Osteoblast (primary cell): Measurements from ENCODE around the gene GLDN. TPM values are rescaled to one million over a fixed set of nuclear protein-coding genes. Genes with fewer than 3 reads are reported as not detected.

Experiments
- DNase-seq: peaks from one replicate; pipeline ENCODE4 v3.0.0; 2011; ENCODE audit warnings: low spot score, mixed read lengths; ENCODE audit not compliant: insufficient read length; ENCODE audit errors: missing footprints
- H2AFZ ChIP-seq: 2 replicates; pipeline ENCODE4 v1.6.0; 2011; ENCODE audit warnings: mild to moderate bottlenecking, low read length
- H3K27ac ChIP-seq: 2 replicates; pipeline ENCODE4 v1.5.1; 2011; ENCODE audit warnings: mild to moderate bottlenecking, low read depth, low read length, moderate library complexity
- H3K27me3 ChIP-seq: 2 replicates; pipeline ENCODE4 v1.6.0; 2012; ENCODE audit warnings: mild to moderate bottlenecking, control low read depth, inconsistent platforms, low read length, moderate library complexity; ENCODE audit not compliant: insufficient read depth
- H3K36me3 ChIP-seq: 2 replicates; pipeline ENCODE4 v1.5.1; 2011; ENCODE audit warnings: mild to moderate bottlenecking, low read length, control low read depth, moderate library complexity; ENCODE audit not compliant: insufficient read depth
- H3K4me1 ChIP-seq: 2 replicates; pipeline ENCODE4 v1.5.1; 2011; ENCODE audit warnings: mild to moderate bottlenecking, low read length, control low read depth, moderate library complexity; ENCODE audit not compliant: insufficient read depth
- H3K4me2 ChIP-seq: 2 replicates; pipeline ENCODE4 v1.6.0; 2011; ENCODE audit warnings: mild to moderate bottlenecking, low read length; ENCODE audit not compliant: insufficient read depth
- H3K4me3 ChIP-seq: fragments of 200-600 bp; sonication (generic); 3 replicates; pipeline ENCODE4 v1.5.1; 2012; ENCODE audit warnings: mild to moderate bottlenecking, low read length, inconsistent platforms; ENCODE audit not compliant: insufficient read depth
- H3K79me2 ChIP-seq: 2 replicates; pipeline ENCODE4 v1.6.0; 2012; ENCODE audit warnings: mild to moderate bottlenecking, low read length, control low read depth, inconsistent platforms; ENCODE audit not compliant: insufficient read depth
- H3K9me3 ChIP-seq: 2 replicates; pipeline ENCODE4 v1.5.1; 2011; ENCODE audit warnings: low read depth, low read length, control low read depth
- H4K20me1 ChIP-seq: 2 replicates; pipeline ENCODE4 v1.6.0; 2012; ENCODE audit warnings: mild to moderate bottlenecking, low read length, control low read depth; ENCODE audit not compliant: insufficient read depth
- CTCF ChIP-seq: IDR thresholded peaks from 2 replicates; pipeline ENCODE4 v1.5.1; 2011; ENCODE audit warnings: mild to moderate bottlenecking, low read depth, low read length, moderate library complexity; ENCODE audit errors: extremely low read depth
- total RNA-seq: library from RNA; depleted of rRNA; stranded (reverse); fragments of >200 nt; gene quantifications from 2 replicates; pipeline ENCODE4 v1.2.3, GENCODE V29; 2012

GLDN gene
- total RNA-seq, 1 donor = 1.1 TPM

GRCh38 chr15:51335087-51335486, 6.4 kb upstream of the GLDN start:
- no peak for DNase-seq
- no peaks in the 10 kb centered on the region for H3K79me2 ChIP-seq
- H3K27ac ChIP-seq = no peak overlapping the region
- H3K9me3 ChIP-seq = no peaks in the 10 kb centered on the region
- peaks cover 2% of the 10 kb centered on the region for H3K27me3 ChIP-seq
- H3K4me2 ChIP-seq = no peak overlapping the region
- no peak overlapping the region for H3K4me3 ChIP-seq
- no peak overlapping the region for H2AFZ ChIP-seq
- H3K4me1 ChIP-seq = peaks cover 40% of the 10 kb centered on the region
- no peak for TF ChIP-seq CTCF
- H3K36me3 ChIP-seq = no peaks in the 10 kb centered on the region
- H4K20me1 ChIP-seq = no peaks in the 10 kb centered on the region

GRCh38 chr15:51335538-51336410, 5.7 kb upstream of the GLDN start:
- H3K4me1 ChIP-seq = peaks cover 37% of the 10 kb centered on the region
- no peak overlapping the region for H2AFZ ChIP-seq
- TF ChIP-seq CTCF = no peak
- H3K4me3 ChIP-seq = no peak overlapping the region
- H3K27ac ChIP-seq = no peak overlapping the region
- H3K79me2 ChIP-seq = no peaks in the 10 kb centered on the region
- H3K9me3 ChIP-seq = no peaks in the 10 kb centered on the region
- DNase-seq = peak; percentile 73
- H3K4me2 ChIP-seq = no peak overlapping the region
- H4K20me1 ChIP-seq = no peaks in the 10 kb centered on the region
- H3K27me3 ChIP-seq = peaks cover 8% of the 10 kb centered on the region
- no peaks in the 10 kb centered on the region for H3K36me3 ChIP-seq

GRCh38 chr15:51338496-51338895, 3.0 kb upstream of the GLDN start, which contains the start of gene CYP19A1:
CYP19A1 (minus strand) TSS chr15:51338596; CDS start chr15:51242912, 95,684 bp downstream.
- Histone ChIP-seq H3K4me1 (peaks cover 20% of the 10 kb centered on the region), H3K4me2 (no peak within 1 kb of the TSS), H3K27me3 (peaks cover 19% of the 10 kb centered on the region), H3K4me3 (no peak within 1 kb of the TSS), H3K36me3 (no peaks in the 10 kb centered on the region), H4K20me1 (no peaks in the 10 kb centered on the region), H3K79me2 (no peaks in the 10 kb centered on the region), H3K9me3 (no peaks in the 10 kb centered on the region), H2AFZ (no peak within 1 kb of the TSS), H3K27ac (no peak within 1 kb of the TSS)
- no peak for DNase-seq
- TF ChIP-seq CTCF = no peak

GRCh38 chr15:51342227-51342999, 958 bp downstream of the GLDN start:
- Histone ChIP-seq H3K4me3 (peak overlapping the region; percentile 72), H3K4me1 (peaks cover 10% of the 10 kb centered on the region), H3K4me2 (peak overlapping the region; percentile 85)

More at GRCh38 chr15:51342227-51342999, 958 bp downstream of the GLDN start:
- no peak for TF ChIP-seq CTCF
- Histone ChIP-seq H3K36me3 (no peaks in the 10 kb centered on the region), H3K9me3 (no peaks in the 10 kb centered on the region), H2AFZ (peak overlapping the region; percentile 67), H3K27ac (no peak overlapping the region), H3K79me2 (no peaks in the 10 kb centered on the region), H3K27me3 (peaks cover 19% of the 10 kb centered on the region), H4K20me1 (no peaks in the 10 kb centered on the region)
- DNase-seq = peak; percentile 63
